SK-N-MC (cell line): ENCODE results near the gene EEFSEC.

Experiments
- EZH2 ChIP-seq: fragments of 200-600 bp; sonication (generic); IDR thresholded peaks from one replicate; pipeline ENCODE4 v1.6.1; 2017; ENCODE audit warnings: antibody characterized with exemption
- FOXP2 ChIP-seq: optimal IDR thresholded peaks from 2 replicates; pipeline ENCODE3; 2011; ENCODE audit warnings: mild to moderate bottlenecking, moderate library complexity; ENCODE audit not compliant: insufficient read depth; ENCODE audit errors: extremely low read length, control extremely low read depth
- POLR2AphosphoS5 ChIP-seq: IDR thresholded peaks from 2 replicates; pipeline ENCODE4 v1.6.1; 2012; ENCODE audit warnings: mild to moderate bottlenecking, low read depth, low read length, borderline replicate concordance

DNA sequence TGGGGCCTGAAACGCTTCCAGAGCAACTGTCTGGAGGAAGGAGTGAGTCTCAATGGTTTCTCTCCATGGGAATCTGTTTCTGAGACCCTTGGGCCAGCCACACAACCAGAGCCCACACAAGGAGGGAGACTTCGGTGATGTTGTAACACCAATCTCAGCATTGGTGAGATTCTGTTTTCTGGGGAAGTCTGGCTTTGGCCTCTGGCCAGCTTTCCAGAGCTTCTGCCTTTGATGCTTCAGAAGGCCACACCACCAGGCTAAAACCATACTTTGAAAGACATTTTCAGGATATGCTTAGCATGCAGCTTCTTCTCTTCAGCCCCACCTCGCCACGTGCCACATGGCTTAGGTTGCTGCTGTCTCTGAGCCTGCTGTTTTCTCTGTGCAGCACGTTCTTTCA, 3.6 kb upstream of the EEFSEC start:
- TF ChIP-seq POLR2AphosphoS5 (no peak), EZH2 (no peak), FOXP2 (no peak)
